ENCODE data around the gene C9orf72. TPM values are rescaled to one million over a fixed set of nuclear protein-coding genes. Genes with fewer than 3 reads are reported as not detected.

Gene C9orf72
- total RNA-seq, 4 donors from 2014 or later = 7.9 to 31.0 (median 15.0) TPM

GRCh38 chr9:27601396-27601795 is 28.1 kb upstream of the C9orf72 start:
- WGBS, 2 donors (ENCODE audit: low coverage in 1 of 2) = 62 to 68% methylated on average over 4 to 6 of the region's 6 CpGs
- no peak overlapping the region for H3K4me3 ChIP-seq
- in situ Hi-C loops (cut with MboI; ENCODE audit: low pct_ligation_motif_present in 1 of 4, low pct_unique_long_range_greater_than_20kb in 1 of 4, low sequenced_read_pairs in 3 of 4) = no loop called here

DNA sequence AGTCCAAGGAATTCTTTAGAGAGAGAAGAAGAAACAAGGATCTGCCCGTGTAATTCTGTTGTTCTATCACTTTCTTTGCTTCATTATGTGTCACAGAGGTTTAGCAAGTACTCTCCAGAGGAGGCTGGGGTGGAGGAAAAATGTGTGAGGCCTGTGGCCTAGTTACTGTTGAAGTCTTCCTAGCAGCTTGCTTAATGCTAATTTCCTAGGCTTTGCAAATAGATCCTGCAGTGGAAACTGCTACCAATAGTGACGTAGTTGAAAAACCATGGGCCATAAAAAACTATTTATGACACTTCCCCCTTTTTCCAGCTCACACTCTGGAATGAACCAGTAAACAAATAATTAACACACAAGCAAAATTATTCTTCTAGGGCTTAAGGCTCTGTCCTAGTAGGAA is 27.0 kb upstream of the C9orf72 start:
- TF ChIP-seq POLR2AphosphoS5 (IDR thresholded peaks at IDR 0.05) = no peak
- TF ChIP-seq, protein P1, sequence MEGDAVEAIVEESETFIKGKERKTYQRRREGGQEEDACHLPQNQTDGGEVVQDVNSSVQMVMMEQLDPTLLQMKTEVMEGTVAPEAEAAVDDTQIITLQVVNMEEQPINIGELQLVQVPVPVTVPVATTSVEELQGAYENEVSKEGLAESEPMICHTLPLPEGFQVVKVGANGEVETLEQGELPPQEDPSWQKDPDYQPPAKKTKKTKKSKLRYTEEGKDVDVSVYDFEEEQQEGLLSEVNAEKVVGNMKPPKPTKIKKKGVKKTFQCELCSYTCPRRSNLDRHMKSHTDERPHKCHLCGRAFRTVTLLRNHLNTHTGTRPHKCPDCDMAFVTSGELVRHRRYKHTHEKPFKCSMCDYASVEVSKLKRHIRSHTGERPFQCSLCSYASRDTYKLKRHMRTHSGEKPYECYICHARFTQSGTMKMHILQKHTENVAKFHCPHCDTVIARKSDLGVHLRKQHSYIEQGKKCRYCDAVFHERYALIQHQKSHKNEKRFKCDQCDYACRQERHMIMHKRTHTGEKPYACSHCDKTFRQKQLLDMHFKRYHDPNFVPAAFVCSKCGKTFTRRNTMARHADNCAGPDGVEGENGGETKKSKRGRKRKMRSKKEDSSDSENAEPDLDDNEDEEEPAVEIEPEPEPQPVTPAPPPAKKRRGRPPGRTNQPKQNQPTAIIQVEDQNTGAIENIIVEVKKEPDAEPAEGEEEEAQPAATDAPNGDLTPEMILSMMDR (IDR thresholded peaks at IDR 0.05) = no peak
- no peak for TF ChIP-seq POLR2A (IDR thresholded peaks at IDR 0.05)
- TF ChIP-seq EP300 (IDR thresholded peaks at IDR 0.05; ENCODE audit: low read depth) = no peak
- Histone ChIP-seq H3K9me3 (no peaks in the 10 kb centered on the region), H3K4me3 (no peak overlapping the region), H3K36me3 (no peaks in the 10 kb centered on the region), H3K27me3 (no peaks in the 10 kb centered on the region), H3K27ac (peak overlapping the region; percentile 14 to 56 (median 50)), H3K4me1 (peaks cover 0 to 7% (median 0%) of the 10 kb centered on the region in 4 donors)
- DNase-seq = no peak
- in situ Hi-C loops (cut with MboI; ENCODE audit: low pct_ligation_motif_present in 1 of 4, low pct_unique_long_range_greater_than_20kb in 1 of 4, low sequenced_read_pairs in 3 of 4) (no loop called here), intact Hi-C loops (cut with DNase I; ENCODE audit: low total_unique reads) (no loop called here)
- WGBS, 2 donors (ENCODE audit: low coverage in 1 of 2) = 24 to 32% methylated on average over 2 of the region's 2 CpGs

More at GRCh38 chr9:27601396-27601795, 28.1 kb upstream of the C9orf72 start:
- DNase-seq = no peak
- Histone ChIP-seq H3K27ac (peak overlapping the region in 2 of 4 donors; percentile 25 to 46), H3K4me1 (peaks cover 0 to 7% (median 0%) of the 10 kb centered on the region in 4 donors), H3K36me3 (no peaks in the 10 kb centered on the region), H3K27me3 (no peaks in the 10 kb centered on the region), H3K9me3 (no peaks in the 10 kb centered on the region)
- TF ChIP-seq EP300 (IDR thresholded peaks at IDR 0.05; ENCODE audit: low read depth) (no peak), POLR2A (IDR thresholded peaks at IDR 0.05) (no peak), POLR2AphosphoS5 (IDR thresholded peaks at IDR 0.05) (no peak)
- TF ChIP-seq, protein P1 (IDR thresholded peaks at IDR 0.05) = no peak
- intact Hi-C loops (cut with DNase I; ENCODE audit: low total_unique reads) = no loop called here

- Histone ChIP-seq H3K4me1 (peaks cover 0 to 7% (median 0%) of the 10 kb centered on the region in 4 donors), H3K27ac (peak overlapping the region; percentile 14 to 56 (median 50)), H3K9me3 (no peaks in the 10 kb centered on the region), H3K4me3 (no peak overlapping the region), H3K27me3 (no peaks in the 10 kb centered on the region), H3K36me3 (no peaks in the 10 kb centered on the region)
- 68 to 80% methylated on average over 1 to 2 of the region's 2 CpGs for WGBS, 2 donors (ENCODE audit: low coverage in 1 of 2)
- in situ Hi-C loops (cut with MboI; ENCODE audit: low pct_ligation_motif_present in 1 of 4, low pct_unique_long_range_greater_than_20kb in 1 of 4, low sequenced_read_pairs in 3 of 4) = no loop called here
- no peak for TF ChIP-seq POLR2AphosphoS5 (IDR thresholded peaks at IDR 0.05)
- TF ChIP-seq, protein P1 (IDR thresholded peaks at IDR 0.05) = no peak
- no peak for TF ChIP-seq POLR2A (IDR thresholded peaks at IDR 0.05)
- no peak for TF ChIP-seq EP300 (IDR thresholded peaks at IDR 0.05; ENCODE audit: low read depth)
- intact Hi-C loops (cut with DNase I; ENCODE audit: low total_unique reads) = no loop called here
- no peak for DNase-seq
Measured at GRCh38 chr9:27599870-27600238, 26.6 kb upstream of the C9orf72 start.

DNA sequence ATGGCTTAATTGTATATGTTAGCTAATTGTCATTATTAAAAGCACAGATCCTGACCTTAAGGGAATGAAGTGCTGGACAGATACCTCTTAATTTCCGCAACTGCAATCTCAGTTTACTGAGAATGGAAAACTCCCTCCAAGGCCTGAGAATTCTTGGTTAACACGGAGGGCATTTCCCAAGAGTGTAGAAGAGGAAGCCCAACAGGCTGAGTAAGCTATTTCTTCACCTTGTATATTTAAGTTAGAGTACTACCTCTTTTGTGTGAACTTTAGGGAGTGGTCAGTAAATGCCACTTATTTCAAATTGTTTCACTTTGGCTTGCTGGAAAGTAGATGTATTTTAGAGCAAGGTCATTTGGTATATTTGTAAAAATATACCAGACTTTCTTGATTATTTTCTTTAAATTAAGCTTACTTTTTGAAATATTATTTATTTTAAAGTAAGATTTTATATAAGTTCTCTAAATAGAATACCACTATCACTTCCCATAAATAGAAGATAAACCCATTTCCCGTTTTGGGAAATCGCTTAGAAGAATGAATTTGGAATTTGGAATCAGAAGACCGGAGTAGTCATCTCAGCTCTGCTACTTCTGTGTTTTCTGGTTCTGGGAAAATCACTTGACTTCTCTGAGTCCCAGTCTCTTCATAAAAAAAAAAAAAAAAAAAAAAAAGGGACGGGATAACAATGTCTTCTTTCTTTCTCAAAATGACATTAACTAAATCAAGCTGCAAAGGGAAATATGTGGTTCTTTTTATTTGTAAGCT is 26.0 kb upstream of the C9orf72 start:
- no peak overlapping the region for H3K4me3 ChIP-seq
- TF ChIP-seq EP300 (IDR thresholded peaks at IDR 0.05; ENCODE audit: low read depth) (no peak), POLR2A (IDR thresholded peaks at IDR 0.05) (no peak), POLR2AphosphoS5 (IDR thresholded peaks at IDR 0.05) (no peak)
- TF ChIP-seq, protein P1 (IDR thresholded peaks at IDR 0.05) = no peak
- no peaks in the 10 kb centered on the region for H3K27me3 ChIP-seq
- no peak for DNase-seq
- in situ Hi-C loops (cut with MboI; ENCODE audit: low pct_ligation_motif_present in 1 of 4, low pct_unique_long_range_greater_than_20kb in 1 of 4, low sequenced_read_pairs in 3 of 4) (no loop called here), intact Hi-C loops (cut with DNase I; ENCODE audit: low total_unique reads) (no loop called here)
- WGBS, 2 donors (ENCODE audit: low coverage in 1 of 2) = 71 to 82% methylated on average over 5 to 6 of the region's 6 CpGs
- no peaks in the 10 kb centered on the region for H3K36me3 ChIP-seq
- no peaks in the 10 kb centered on the region for H3K9me3 ChIP-seq
- peaks cover 0 to 7% (median 0%) of the 10 kb centered on the region in 4 donors for H3K4me1 ChIP-seq
- peak overlapping the region; percentile 14 to 56 (median 50) for H3K27ac ChIP-seq
